ENCODE results near the gene CHMP1A. TPM values are rescaled to one million over a fixed set of nuclear protein-coding genes. Genes with fewer than 3 reads are reported as not detected.
"Not testable (repeated sequence)": the region's sequence is repeated elsewhere in the genome, so short reads cannot be mapped to it uniquely, and the experiment has no call there.

The CHMP1A gene
- total RNA-seq, 4 donors from 2014 or later: 53.4 to 105 (median 78.8) TPM

DNA sequence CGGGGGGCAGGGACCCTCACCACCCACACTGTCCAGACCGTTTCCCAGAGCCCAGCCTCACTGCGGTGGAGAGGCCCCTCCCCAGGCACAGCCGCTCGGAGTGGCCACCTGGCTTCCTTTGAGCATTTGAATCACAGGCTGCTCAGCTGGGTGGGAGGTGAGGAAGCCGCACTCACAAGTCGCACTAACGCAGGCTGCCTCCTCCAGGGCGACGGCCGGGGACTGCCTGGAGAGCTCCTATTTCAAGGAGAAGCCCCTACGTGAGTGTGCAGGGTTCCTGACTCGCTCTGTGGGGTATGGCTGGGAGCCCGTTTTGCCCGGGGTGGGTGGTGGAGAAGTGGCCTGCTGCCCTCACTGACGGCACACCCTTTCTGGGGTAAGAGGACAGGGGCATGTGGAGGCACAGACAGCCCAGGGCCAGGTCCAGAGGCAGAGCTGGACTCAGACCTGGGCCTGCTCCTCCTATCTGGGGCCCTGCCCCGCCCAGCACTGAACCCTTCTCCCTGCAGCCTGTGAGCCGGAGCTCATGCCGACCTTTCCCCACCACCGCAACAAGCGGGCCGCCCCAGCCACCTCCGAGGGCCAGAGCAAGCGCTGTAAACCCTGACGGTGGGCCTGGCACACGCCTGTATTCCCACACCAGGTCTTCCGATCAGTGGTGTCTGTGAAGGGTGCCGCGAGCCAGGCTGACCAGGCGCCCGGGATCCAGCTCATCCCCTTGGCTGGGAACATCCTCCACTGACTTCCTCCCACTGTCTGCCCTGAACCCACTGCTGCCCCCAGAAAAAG lies 37.8 kb upstream of the CHMP1A start:
- DNase-seq (peak in 1 of 2 donors; percentile 6), ATAC-seq (no peak)
- Histone ChIP-seq H3K4me3 (no peak overlapping the region), H3K36me3 (peaks cover 0 to 55% of the 10 kb centered on the region in 2 donors), H3K27ac (no peak overlapping the region), H3K27me3 (no peaks in the 10 kb centered on the region), H3K4me1 (peaks cover 7% of the 10 kb centered on the region in 2 donors), H3K9me3 (no peaks in the 10 kb centered on the region)
- in situ Hi-C loops (cut with MboI; ENCODE audit: low sequenced_read_pairs in 4 of 4): no loop called here
- TF ChIP-seq, protein P1, sequence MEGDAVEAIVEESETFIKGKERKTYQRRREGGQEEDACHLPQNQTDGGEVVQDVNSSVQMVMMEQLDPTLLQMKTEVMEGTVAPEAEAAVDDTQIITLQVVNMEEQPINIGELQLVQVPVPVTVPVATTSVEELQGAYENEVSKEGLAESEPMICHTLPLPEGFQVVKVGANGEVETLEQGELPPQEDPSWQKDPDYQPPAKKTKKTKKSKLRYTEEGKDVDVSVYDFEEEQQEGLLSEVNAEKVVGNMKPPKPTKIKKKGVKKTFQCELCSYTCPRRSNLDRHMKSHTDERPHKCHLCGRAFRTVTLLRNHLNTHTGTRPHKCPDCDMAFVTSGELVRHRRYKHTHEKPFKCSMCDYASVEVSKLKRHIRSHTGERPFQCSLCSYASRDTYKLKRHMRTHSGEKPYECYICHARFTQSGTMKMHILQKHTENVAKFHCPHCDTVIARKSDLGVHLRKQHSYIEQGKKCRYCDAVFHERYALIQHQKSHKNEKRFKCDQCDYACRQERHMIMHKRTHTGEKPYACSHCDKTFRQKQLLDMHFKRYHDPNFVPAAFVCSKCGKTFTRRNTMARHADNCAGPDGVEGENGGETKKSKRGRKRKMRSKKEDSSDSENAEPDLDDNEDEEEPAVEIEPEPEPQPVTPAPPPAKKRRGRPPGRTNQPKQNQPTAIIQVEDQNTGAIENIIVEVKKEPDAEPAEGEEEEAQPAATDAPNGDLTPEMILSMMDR (IDR thresholded peaks at IDR 0.05 in 4 of 5, conservative IDR thresholded peaks at IDR 0.05 in 1 of 5): no peak
- TF ChIP-seq POLR2A (IDR thresholded peaks at IDR 0.05): no peak
- intact Hi-C loops (cut with DNase I; ENCODE audit: low total_unique reads): no loop called here

DNA sequence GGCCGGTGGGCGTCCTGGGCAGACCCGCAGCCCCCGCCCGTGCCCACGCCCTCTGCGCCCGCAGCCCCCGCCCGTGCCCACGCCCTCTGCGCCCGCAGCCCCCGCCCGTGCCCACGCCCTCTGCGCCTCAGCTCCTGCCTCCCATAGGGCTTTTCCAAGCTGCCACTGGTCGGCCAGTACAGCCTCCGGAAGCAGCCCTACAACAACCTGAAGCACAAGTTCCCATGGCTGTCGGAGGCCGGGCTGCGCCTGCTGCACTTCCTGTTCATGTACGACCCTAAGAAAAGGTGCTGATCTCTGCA lies 37.2 kb upstream of the CHMP1A start:
- H3K36me3 ChIP-seq: peaks cover 0 to 56% of the 10 kb centered on the region in 2 donors
- peak in 1 of 2 donors; percentile 4 for DNase-seq
- H3K4me1 ChIP-seq; H3K27me3 ChIP-seq; intact Hi-C loops (cut with DNase I; ENCODE audit: low total_unique reads); H3K9me3 ChIP-seq; H3K27ac ChIP-seq; in situ Hi-C loops (cut with MboI; ENCODE audit: low sequenced_read_pairs in 4 of 4); H3K4me3 ChIP-seq; ATAC-seq: not testable (repeated sequence)

DNA sequence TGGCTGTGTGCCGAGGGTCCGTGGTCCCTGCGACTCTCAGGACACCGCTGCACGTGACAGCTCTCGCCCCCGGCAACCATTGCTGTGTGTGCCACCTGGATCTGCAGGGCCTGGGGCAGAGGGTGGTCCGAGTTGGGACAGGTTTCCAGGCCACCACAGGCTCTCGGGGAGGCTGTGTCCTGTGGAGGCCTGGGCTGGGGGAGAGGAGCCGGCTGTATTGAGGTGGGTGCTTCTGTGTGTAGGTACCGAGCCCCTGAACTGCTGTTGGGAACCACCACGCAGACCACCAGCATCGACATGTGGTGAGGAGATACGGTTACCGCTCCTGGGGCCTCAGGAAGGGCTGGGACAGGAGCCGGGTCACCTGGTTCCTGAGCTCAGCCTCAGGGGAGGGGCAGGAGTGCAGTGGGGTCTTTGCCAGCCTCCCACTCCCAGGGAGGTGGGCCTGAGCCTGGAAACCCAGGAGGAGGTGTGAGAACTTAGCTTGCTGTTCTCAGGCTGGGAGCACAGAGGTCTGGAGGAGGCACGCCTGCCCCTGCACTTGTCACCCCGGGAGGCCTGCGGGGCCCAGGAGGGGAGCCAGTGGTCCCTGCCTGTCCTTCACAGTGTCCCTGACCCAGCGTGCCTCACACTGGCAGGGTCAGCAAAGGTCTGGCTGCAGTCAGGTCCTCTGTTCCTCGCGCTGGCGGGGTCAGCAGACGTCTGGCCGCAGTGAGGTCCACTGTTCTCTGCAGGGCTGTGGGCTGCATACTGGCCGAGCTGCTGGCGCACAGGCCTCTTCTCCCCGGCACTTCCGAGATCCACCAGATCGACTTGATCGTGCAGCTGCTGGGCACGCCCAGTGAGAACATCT lies 36.6 kb upstream of the CHMP1A start:
- Histone ChIP-seq H3K36me3 (peaks cover 0 to 56% of the 10 kb centered on the region in 2 donors), H3K4me1 (no peaks in the 10 kb centered on the region), H3K27ac (no peak overlapping the region), H3K4me3 (no peak overlapping the region), H3K27me3 (no peaks in the 10 kb centered on the region), H3K9me3 (no peaks in the 10 kb centered on the region)
- intact Hi-C loops (cut with DNase I; ENCODE audit: low total_unique reads): no loop called here
- TF ChIP-seq POLR2A (IDR thresholded peaks at IDR 0.05): no peak
- TF ChIP-seq, protein P1 (IDR thresholded peaks at IDR 0.05 in 4 of 5, conservative IDR thresholded peaks at IDR 0.05 in 1 of 5): no peak
- ATAC-seq (no peak), DNase-seq (no peak)
- in situ Hi-C loops (cut with MboI; ENCODE audit: low sequenced_read_pairs in 4 of 4): no loop called here

DNA sequence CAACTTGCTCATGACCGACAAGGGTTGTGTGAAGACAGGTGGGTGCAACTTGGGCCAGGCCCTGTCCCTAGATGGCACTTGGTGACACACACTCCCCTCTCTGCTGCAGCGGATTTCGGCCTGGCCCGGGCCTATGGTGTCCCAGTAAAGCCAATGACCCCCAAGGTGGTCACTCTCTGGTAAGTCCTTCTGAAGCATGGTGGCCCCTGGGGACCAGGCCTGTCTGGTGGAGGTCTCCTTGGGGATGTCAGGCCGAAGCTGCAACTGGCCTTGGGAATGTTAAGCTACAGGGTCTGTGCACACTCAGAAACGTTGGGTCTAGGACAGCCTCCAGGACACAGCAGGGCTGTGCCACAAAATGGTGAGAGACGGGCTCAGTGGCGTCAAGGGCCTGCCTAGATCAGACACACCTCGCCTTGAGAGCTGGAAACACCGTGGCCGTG lies 35.8 kb upstream of the CHMP1A start:
- Histone ChIP-seq H3K36me3 (peaks cover 0 to 56% of the 10 kb centered on the region in 2 donors), H3K27ac (no peak overlapping the region), H3K4me1 (peaks cover 0 to 5% of the 10 kb centered on the region in 2 donors), H3K9me3 (no peaks in the 10 kb centered on the region), H3K4me3 (no peak overlapping the region), H3K27me3 (no peaks in the 10 kb centered on the region)
- in situ Hi-C loops (cut with MboI; ENCODE audit: low sequenced_read_pairs in 4 of 4): no loop called here
- ATAC-seq (no peak), DNase-seq (no peak)
- no peak for TF ChIP-seq POLR2A (IDR thresholded peaks at IDR 0.05)
- TF ChIP-seq, protein P1 (IDR thresholded peaks at IDR 0.05 in 4 of 5, conservative IDR thresholded peaks at IDR 0.05 in 1 of 5): no peak
- intact Hi-C loops (cut with DNase I; ENCODE audit: low total_unique reads): no loop called here

DNA sequence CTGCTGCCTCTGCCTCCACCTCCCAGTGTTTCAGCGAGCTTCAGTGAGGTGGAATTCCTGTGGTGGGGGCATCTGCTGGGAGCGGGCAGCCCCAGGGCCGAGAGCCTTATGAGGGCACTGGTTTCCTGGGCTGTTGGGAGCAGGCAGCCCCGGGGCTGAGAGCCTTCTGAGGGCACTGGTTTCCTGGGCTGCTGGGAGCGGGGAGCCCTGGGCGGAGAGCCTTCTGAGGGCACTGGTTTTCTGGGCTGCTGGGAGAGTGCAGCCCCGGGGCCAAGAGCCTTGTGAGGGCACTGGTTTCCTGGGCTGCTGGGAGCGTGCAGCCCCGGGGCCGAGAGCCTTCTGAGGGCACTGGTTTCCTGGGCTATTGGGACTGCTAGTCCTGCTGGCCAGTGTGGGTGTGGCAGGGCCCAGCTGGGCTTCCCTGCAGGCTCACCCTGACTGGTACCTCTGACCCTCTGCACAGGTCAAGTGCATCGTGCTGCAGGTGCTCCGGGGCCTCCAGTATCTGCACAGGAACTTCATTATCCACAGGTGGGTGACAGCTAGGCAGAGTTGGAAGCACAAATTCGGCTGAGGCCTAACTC lies 34.6 kb upstream of the CHMP1A start:
- Histone ChIP-seq H3K27me3 (no peaks in the 10 kb centered on the region), H3K36me3 (peaks cover 0 to 56% of the 10 kb centered on the region in 2 donors), H3K4me1 (peaks cover 11 to 13% of the 10 kb centered on the region in 2 donors), H3K9me3 (no peaks in the 10 kb centered on the region), H3K27ac (no peak overlapping the region), H3K4me3 (no peak overlapping the region)
- intact Hi-C loops (cut with DNase I; ENCODE audit: low total_unique reads) (no loop called here), in situ Hi-C loops (cut with MboI; ENCODE audit: low sequenced_read_pairs in 4 of 4) (no loop called here)
- no peak for DNase-seq
- ATAC-seq: no peak
- no peak for TF ChIP-seq POLR2A (IDR thresholded peaks at IDR 0.05)
- TF ChIP-seq, protein P1 (IDR thresholded peaks at IDR 0.05 in 4 of 5, conservative IDR thresholded peaks at IDR 0.05 in 1 of 5): no peak

Measured in gastrocnemius medialis (tissue), 4 donors.